HG02981 (cell line): Measurements from ENCODE around the gene GGCT.

Experiments used
- ATAC-seq: cut with Tn5 transposase; IDR thresholded peaks from one replicate; pipeline ENCODE4 v1.9.1; 2021; ENCODE audit warnings: mild to moderate bottlenecking, moderate library complexity; ENCODE audit not compliant: unreplicated experiment

Gene GGCT

GRCh38 chr7:30479202-30480120 lies 25.2 kb downstream of the GGCT start:
- ATAC-seq = no peak

DNA sequence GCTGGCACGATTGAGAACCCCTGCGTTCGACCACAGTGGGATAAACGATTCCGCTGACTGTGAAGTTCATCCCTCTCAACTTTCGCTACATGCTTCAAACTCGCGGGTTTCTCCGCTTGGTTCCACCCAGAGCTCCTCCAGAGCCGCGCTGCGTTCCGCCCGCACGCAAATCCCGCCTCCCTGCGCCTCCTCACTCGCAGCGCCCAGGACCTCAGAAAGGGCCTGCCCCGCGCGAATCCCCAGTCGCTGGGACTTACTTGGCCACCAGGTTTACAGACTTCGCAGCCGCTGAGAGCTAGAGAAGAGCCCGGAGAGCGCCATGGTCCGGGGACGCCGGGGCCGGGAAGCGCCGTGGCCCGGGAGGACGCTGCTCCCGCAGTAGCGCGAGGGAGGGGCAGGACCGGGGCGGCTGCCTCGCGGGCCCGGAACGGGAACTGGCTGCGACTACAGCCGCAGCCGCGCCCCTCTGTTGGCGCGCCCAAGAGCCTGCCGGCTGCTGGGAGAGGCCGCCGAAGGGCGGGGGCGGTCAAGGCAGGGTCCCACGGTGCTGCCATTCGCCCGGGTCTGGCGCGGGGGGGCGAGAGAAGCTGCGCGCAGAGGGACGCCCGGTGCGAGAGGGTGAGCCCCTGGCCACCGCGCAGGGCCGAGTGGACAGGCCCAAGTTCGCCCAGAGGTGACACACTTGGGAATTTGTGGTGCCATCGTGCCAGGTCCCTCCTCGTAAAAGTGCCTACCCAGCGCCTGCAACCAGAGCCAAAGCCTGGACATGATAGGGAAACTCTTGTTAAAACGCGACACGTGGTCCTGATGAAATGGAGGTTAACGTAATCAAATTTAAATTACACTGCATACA lies 26.1 kb downstream of the GGCT start, which contains the start of gene NOD1:
Gene NOD1 (minus strand): TSS at position 436 of the 853 bp plus-strand sequence. CDS start 21,863 bp downstream, outside the sequence.
- ATAC-seq = peak; percentile 88

GRCh38 chr7:30476459-30477145 lies 28.0 kb downstream of the GGCT start:
- no peak for ATAC-seq

DNA sequence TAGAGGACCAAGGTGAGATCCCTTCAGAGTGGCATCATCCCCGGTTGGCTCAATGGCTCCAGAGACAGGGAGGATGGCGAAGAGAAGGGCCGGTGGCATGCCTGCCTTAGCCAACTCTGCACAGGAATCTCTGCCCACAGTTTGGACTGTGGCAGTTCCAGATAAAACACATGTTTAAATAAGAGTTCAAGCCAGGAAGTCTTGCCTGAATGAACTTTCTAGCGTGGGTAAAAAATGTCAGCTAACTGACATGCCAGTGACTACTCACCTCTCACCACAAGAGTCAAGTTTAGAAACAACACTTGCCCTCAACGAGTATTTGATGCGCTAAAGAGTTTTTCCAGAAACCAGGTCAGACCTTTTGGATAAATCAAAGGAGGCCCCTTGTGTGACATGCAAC lies 29.0 kb downstream of the GGCT start:
- no peak for ATAC-seq

DNA sequence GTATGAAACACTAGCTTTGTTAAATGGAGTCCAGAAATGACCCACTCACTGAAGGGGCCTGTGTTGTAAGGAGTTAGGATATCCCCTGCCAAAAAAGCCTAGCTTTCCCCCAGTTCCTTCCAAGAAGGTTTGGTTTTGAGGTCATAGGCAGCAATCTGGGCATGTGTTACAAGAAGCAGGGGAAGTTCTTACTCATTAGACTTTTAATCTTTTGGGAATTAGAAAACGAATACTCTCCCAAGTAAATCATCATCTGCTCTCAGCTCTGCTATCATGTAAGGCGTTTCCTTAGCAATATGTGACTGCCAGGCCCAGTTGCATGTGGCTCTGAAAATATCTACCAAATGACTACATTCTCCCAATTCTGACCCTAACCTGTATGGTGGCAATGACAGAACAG lies 29.7 kb downstream of the GGCT start:
- ATAC-seq = no peak

DNA sequence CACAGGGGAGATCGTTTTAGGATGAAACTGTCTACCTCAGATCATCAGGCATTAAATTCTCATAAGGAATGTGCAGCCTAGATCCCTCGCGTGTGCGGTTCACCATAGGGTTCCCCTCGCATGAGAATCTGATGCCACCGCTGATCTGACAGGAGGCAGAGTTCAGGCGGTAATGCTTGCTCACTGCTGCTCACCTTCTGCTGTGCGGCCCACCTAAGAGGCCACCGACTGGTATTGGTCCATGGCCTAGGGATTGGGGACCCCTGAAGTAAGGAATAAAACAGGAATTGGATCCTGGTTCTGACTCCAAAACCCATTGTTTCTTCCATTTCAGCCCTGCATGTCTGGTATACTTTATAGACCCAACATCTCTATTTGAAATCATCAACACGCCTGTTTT lies 30.1 kb downstream of the GGCT start:
- ATAC-seq = no peak

DNA sequence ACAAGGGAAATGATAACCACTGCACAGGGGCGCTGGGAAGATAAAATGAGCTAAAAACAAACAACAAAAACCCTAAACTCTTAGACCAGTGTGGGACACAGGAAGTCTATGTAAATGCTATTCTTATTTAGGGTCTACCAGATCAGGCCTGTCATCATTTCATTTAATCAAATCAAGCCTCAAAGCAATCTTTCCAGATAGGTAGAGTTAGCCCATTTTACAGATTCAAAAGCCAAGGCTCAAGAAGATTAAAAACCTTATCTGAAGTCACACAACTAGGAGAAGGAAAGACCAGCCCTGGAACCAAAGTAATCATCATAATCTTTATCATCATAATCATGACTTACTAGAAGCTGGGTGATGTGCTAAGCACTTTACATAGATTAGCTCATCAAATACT lies 30.7 kb downstream of the GGCT start:
- ATAC-seq = no peak

DNA sequence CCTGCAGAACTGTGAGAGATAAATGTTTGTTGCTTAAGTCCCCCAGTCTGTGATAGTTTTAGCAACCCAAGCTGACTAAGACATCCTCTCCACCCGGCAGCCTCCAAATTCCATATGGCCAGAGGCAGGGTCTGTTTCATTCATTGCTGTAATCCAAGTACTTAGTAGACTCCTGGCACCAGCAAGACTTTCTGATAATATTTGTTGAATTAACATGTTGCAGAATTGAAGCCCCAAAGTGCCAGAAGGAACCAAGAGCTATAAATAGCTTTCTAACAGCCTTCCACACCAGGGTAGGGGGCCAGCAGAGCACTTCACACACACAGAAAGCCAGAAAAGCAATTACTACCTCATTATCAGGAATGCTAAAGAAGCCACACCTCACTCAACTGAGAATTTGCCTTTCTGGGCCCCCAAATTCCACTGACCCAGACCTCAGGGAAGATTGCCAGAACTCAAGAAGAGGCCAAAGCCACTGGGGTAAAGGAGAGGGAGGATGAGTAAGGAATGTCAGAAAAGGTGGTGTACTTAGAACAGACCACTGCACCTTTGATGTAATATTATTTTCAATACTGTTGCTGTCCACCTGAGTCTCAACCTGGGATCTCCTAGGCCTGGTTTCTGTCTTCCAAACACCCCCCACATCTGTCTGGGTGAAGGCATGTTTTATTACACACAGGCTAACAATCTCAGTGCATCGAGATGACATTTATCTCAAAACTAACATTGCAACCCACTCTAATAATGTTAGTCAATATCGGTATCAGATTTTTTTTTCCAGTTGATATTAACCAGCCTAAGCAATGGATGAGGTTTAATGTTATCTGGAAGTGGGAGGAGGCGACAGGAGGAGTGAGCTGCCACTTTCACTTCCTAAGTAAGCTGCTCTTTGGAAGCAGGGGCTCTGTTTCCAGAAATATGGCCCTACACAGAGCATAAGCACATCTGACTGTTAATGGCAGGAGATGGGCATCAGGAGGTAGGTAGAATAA lies 31.5 kb downstream of the GGCT start:
- no peak for ATAC-seq

- no peak for ATAC-seq
Measured at GRCh38 chr7:30472081-30472783, 32.4 kb downstream of the GGCT start.

DNA sequence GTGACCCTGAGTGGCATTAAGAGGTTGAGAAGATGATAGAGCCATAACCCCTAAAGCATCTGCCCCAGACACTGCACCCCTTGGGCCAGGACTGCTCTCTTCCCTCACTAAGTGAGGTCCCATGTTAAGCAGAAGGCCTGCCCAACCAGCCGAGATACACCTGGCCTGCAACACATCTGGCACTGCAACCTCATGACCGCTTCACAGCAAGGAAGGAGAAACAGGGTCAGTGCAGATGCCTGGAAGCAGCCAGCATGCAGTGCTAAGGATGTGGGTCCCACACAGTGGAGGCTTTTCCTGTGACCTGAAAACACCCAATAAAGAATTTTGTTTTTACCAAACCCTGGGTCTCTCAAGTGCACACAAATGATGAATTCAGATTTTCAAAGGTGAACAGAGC lies 33.4 kb downstream of the GGCT start:
- ATAC-seq = no peak

- ATAC-seq = no peak
Measured at GRCh38 chr7:30470771-30471170, 33.9 kb downstream of the GGCT start.

- no peak for ATAC-seq
Measured at GRCh38 chr7:30470163-30470770, 34.4 kb downstream of the GGCT start.

GRCh38 chr7:30469303-30469702 lies 35.3 kb downstream of the GGCT start:
- ATAC-seq = no peak

GRCh38 chr7:30468791-30469190 lies 35.8 kb downstream of the GGCT start:
- ATAC-seq = no peak

- ATAC-seq = no peak
Measured at GRCh38 chr7:30468041-30468440, 36.6 kb downstream of the GGCT start.

DNA sequence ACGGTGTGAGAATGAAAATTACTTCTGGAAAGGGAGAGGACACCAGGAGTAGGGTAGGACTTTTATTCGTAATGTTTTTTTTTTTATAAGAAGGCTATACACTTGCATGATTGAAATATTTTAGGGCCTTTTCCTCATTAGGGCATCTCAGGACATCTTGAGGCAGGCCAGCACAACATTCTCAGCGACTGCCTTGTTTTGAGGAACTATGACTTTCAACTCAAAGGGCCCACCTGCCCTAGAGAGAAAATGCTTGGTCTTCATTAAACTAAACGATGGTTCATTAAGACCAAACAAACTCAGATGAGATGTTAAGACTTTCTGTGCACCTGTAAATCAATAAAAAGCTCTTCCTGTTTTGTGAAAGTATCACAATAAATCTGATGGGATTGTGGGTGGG lies 37.4 kb downstream of the GGCT start:
- no peak for ATAC-seq

DNA sequence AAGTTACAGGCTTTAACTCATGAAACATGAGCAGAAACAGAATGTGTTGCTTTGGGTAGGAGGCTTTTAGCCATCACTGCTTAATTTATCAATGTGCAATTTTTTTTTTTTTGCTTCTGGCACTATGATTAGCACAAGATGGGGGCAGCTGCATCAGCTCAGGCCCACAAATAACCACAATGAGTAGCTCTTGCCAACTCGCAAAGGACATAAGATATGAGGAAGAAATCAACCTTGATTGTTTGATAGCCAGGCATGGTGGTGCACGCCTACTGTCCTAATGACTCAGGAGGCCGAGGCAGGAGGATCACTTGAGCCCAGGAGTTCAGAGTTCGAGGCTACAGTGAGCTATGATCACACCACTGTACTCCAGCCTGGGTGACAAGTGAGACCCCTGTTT lies 38.4 kb downstream of the GGCT start:
- ATAC-seq = no peak

- no peak for ATAC-seq
Measured at GRCh38 chr7:30465811-30466180, 38.8 kb downstream of the GGCT start.
